Gastrocnemius medialis (tissue), 4 donors: Measurements from ENCODE around the gene SLC16A13.

ENCODE experiments used
- CTCF ChIP-seq, 5 experiments: fragments of 450-650 bp in 3 of 5; fragments of 200-600 bp in 2 of 5; sonication (generic) in 2 of 5; IDR thresholded peaks in 4 of 5; conservative IDR thresholded peaks in 1 of 5; 1 replicate in 4 of 5; 2 replicates in 1 of 5; pipeline ENCODE4 v1.5.1; 2016 to 2019; ENCODE audit warnings: antibody characterized with exemption in 5 of 5, mild to moderate bottlenecking in 3 of 5, moderate library complexity in 3 of 5
- POLR2A ChIP-seq, 2 donors: fragments of 450-650 bp; IDR thresholded peaks; one replicate each; pipeline ENCODE4 v1.6.1; 2017; ENCODE audit warnings: antibody characterized with exemption in 2 of 2, mild to moderate bottlenecking in 2 of 2, moderate library complexity in 2 of 2

GRCh38 chr17:7078711-7079110 lies 42.9 kb downstream of the SLC16A13 start:
- TF ChIP-seq CTCF (IDR thresholded peaks at IDR 0.05 in 4 of 5, conservative IDR thresholded peaks at IDR 0.05 in 1 of 5) (no peak), POLR2A (IDR thresholded peaks at IDR 0.05) (no peak)
